SHP77 treated with DMSO at 0.1 percent for 48 hours (cell line): ENCODE data around the gene RFC4.

Experiments used
- DNase-seq: peaks from one replicate; lab custom pipeline; 2025; lab: John Stamatoyannopoulos, UW

The RFC4 gene

DNA sequence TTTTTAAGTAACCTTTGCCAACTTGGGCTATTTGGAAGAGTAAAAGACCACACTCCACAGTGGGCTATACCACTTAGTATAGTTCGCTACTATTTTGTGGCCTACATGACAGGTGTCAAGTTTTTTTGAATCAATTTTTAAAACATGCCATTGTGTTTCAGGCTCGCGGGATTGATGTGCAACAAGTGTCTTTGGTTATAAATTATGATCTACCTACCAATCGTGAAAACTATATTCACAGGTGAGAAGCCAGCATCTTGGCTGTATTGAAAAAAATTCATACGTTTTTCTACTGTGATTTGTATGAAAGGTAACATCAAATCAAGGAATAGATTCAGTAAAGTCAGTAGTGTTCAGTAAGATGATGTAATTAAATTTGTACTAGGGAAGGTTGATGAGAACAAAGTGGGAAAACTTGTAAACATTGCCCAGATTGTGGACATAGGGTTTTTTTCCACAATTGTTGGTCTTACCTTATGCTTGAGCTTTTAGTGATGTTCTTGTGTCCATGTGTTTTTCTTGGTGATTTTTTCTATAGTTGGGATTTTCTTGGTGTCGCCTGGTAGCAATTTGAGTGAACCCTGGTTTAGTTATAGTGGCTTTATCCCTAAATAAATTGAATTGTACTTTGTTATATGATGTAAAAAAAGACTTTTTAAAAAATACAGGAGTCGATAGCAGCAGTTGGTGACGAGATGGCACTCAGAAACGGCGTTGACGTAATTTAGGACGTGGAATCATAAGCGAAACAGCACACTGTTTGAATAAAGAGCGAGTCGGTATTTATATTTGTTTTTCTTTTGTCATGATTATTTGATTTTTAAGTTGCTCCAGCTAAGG lies 18.4 kb downstream of the RFC4 start:
- DNase-seq, result no peak

DNA sequence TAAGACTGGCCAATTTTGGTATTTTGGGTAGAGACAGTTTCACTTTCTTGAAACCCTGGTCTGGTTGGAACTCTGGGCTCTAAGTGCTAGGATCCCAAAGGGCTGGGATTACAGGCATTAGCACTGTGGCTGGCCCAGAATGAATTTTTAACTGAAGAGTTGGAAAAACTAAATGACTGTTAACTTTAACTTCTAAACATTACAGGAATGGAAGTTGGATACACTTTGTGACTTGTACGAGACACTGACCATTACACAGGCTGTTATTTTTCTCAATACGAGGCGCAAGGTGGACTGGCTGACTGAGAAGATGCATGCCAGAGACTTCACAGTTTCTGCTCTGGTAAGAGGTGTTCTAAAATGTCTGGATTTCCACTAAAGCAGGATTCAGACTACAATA lies 19.4 kb downstream of the RFC4 start:
- DNase-seq, result no peak

DNA sequence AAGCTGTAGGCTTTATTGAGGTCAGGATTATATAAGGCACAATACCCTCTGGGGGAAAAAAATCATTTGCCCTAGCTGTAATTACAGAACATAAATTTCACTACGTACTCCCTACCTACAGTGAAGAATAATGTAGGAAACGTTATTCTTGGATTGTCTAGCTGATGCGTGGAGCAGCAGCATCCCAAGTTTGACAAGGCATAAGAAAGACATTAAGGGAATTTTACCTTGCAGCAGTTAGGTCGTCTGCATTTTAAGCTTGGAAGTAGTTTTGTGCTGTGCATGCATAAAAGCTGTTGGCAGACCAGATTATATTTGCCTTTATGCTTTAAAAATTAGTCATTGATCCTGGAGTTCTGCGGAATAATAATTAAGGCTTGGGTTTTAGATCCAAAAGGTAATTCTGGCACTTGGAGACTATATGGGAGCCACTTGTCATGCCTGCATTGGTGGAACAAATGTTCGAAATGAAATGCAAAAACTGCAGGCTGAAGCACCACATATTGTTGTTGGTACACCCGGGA lies 20.7 kb downstream of the RFC4 start:
- no peak for DNase-seq

DNA sequence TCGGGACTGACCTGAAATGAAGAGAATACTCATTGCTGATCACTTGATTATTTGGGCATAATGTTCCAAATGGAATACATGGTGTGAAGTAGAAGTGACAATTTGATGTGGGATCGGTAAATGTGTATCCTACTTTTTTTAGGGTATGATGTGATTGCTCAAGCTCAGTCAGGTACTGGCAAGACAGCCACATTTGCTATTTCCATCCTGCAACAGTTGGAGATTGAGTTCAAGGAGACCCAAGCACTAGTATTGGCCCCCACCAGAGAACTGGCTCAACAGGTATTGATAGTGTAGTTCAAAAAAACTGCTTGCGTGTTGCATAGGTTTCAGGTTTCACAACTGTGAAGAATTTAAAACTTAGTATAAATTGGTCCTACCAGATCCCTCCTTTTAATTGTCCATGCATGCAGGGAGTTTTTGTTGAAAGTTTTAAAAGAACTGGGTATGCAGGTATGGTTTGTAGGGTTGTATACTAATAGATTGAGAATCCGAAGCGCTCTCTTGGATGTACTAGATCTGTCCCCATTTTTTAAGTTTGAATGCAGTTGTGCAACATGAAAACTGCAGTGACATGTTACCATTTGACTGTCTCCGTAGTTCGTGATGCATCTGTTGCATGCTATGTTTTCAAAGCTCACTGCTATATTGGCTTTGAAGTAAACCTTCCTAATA lies 21.3 kb downstream of the RFC4 start:
- no peak for DNase-seq

DNA sequence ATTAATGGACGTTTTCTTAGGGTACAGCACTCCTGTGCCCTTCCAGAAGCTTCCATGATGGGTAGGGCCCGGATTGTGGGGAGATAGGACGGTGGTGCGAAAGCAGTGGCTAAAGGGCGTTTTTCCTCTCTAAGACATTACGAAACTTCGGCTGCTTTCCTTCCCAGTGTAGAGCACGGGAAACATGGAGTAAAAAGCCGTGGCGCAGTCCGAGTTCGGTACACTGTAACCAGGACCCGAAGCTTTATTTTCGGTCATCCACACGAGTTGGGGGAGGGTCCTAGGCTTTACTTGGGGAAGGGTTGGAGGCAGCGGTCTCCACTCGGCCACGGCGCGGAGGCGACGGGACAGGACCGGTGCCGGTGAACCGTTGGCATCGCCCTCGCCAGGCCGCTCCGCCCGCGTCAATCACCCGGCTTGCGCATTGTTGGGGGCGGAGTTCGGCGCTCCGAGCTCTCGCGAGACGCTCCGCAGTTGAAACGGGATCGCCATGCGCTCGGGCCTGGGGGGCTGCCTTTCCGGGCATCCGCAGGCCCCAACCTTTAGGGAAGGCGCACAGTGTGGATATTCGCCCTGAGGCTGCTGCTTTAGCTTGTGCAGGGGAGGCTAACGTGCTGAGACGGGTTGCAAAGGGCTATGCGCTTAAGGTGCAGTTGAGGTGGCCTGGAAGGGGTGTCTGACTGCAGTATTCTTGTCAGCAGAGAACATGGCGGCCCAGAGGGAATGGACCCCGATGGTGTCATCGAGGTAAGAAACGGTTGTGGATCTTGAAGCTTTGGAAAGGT lies 22.4 kb downstream of the RFC4 start:
- no peak for DNase-seq

DNA sequence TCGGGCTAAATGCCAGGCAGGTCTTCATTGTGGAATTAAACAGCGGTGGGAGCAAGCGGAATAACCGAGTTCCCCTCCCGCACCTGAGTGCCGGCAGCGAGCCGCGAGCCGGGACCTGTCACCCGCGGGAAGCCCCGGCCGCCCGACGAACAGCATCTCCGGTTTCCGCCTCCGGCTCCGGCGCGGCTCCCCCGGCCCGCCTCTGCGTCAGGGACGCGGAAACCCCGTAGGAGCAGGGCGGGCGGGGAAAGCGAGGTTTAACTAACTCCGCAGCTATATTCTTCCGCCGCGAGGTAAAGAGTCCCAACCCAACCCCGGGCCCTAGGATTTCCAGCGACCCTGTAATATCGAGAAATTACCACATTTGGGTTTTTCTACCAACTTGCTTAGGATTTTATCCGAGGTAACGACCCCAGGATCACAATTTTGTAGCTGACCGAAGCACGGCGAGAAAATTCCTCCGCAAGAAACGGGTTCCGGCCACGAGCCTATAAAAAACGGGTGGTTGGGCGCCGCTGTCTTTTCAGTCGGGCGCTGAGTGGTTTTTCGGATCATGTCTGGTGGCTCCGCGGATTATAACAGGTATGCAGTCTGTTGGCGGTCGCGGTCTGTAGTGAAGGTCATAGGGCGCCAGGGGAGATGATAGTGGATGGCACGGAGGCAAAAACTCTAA lies 23.1 kb downstream of the RFC4 start, which contains the start of gene EIF4A2:
TSS of gene EIF4A2 (plus strand) at position 520 of the 673 bp plus-strand sequence. CDS start at position 554, 34 bp downstream.
- DNase-seq, result peak; percentile 79

DNA sequence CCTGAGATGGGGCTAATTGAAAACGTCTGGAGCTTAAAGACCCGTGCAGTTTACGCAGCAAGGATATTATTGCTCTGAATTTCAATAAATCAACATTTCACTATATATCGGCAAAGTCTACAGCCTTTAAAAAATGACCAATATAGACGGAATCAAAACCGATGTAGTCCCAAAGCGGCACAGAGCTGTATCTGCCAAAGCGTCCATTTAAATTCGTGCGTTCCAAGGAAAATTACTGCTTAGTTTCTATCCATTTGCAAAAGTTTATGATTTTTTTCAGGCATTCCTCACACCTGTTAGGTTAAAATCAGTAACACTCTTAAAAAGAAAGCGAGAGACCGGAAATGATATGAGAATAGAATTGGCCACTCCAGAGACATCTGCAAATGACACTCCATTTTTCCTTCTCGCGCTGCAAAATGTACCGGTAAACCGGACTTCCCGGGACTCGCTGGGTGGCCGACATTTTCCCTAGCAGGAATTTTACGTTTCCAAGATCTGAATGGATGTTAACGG lies 23.7 kb downstream of the RFC4 start:
- peak; percentile 59 for DNase-seq

DNA sequence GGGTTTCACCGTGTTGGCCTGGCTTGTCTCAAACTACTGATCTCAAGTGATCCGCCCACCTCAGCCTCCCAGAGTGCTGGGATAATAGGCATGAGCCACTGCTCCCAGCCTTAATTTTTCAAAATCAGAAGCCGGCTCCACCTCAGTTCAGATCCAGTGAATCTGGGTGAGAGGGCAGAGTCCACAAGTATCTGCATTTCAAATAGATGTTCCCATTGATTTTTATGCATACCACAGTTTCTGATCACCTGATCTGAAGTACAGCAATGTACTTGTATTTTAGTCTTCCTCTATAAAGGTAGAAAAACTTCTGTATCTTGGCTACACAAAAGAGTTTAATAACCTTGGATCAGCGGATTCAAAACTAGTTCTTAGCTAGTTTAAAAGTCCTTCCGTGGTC lies 27.1 kb downstream of the RFC4 start:
- DNase-seq, result no peak

DNA sequence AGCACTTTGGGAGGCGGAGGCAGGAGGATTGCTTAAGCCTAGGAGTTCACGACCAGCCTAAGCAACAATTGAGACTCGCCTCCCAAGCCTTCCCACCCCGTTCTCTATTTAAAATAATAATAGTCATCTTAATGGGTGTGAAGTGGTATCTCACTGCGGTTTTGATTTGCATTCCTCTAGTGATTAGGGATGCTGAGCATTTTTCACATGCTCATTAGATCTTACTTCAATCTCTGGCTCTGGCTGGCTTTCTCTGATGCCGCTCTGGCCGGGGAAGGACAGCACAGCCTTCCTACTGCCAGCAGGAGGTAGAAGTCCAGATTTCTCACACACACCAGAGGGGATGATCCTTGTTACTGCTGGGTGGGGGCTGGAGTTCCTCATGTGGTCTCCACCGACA lies 30.3 kb downstream of the RFC4 start:
- DNase-seq, result no peak

DNA sequence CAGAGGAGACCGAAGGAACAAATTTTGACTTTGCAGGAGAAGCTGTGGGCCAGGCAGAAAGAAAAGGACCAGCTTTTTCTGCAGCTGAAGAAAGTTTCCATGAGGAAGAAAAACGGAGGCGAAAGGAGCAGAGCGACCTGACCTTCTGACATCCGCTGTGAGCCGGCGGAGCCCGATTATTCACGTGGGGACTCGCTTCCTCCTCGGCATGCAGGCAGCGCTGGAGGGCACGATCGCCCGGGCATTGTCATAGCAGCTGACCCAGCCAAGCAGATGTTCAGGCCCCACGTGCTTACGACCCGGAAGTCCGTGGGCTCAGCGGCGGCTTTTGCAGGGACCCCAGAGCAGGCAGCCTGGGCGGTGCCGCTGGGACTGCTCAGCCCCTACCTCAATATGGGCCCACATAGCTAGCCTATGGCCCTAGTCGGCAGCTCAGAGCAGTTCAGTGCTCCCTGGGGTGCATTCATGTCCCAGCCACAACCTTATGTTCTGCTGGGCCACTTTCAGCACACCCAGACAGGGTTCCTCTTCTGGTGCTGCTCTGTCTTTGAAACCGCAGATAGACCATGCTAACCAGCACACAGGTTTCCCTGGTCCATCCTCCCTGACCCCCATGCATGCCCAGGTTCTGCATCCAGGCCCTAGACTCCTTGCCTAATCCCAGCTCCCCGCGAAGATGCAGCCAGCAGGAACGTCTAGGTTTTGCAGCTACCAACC lies 33.4 kb downstream of the RFC4 start:
- DNase-seq, result no peak

DNA sequence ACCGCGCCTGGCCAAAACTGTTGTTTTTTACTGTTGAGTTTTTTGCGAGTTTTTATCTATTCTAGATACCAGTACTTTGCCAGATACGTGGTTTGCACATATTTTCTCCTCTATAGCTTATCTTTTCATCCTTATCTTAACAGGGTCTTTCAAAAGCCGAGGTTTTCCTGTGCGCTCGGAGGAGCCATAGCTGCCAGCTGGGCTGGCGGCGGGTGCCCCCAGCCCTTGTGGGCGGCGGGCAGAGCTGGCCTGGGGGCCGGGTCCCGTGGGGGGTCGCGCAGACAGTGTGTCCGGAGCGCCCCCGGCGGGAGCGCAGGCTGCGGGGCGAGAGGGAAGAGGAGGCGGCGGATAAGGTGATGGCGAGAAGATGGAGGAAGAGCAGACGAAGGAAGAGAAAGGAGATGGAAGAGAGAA lies 34.0 kb downstream of the RFC4 start:
- no peak for DNase-seq

DNA sequence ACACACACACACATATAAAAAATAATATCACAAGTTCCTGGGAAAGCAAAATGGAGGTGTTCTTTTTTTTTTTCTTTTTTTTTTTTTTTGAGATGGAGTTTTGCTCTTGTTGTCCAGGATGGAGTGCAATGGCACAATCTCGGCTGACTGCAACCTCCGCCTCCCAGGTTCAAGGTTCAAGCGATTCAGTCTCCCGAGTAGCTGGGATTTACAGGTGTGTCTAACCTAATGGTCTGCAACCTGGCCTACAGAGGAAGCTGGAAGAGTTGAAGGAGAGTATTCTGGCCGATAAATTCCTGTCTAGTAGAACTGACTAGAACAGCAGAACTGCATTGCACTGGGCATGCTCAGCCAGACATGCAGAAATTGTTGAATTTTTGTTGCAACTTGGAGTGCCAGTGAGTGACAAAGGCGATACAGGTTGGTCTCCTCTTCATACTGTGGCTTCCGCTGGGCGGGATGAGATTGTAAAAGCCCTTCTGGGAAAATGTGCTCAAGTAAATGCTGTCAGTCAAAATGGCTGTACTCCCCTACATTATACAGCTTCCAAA lies 45.3 kb downstream of the RFC4 start:
- DNase-seq, result no peak

DNA sequence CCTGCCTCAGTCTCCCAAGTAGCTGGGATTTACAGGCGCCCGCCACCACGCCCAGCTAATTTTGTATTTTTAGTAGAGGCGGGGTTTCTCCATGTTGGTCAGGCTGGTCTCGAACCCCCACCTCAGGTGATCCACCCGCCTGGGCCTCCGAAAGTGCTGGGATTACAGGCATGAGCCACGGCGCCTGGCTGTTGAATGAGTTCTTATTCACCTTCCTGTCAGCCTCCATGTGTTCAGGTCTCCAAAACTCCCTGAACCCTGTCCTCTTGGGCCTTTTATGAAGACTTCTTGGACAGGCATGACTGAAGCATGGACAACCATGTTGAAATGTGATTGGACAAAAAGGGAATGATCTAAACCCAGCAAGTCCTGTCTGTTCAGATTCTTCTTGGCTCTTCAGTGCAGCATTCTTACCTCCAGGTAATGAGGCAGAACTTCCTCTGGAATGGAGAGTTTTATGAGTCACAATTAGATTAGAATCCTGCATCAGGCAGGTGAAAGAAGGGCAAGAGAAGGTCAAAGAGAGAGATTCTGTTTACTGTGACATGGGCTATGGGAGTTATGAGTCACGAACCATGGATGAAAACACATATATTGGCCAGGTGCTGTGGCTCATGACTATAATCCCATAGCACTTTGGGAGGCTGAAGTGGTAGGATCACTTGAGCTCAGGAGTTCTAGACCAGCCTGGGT lies 46.0 kb downstream of the RFC4 start:
- DNase-seq, result no peak

DNA sequence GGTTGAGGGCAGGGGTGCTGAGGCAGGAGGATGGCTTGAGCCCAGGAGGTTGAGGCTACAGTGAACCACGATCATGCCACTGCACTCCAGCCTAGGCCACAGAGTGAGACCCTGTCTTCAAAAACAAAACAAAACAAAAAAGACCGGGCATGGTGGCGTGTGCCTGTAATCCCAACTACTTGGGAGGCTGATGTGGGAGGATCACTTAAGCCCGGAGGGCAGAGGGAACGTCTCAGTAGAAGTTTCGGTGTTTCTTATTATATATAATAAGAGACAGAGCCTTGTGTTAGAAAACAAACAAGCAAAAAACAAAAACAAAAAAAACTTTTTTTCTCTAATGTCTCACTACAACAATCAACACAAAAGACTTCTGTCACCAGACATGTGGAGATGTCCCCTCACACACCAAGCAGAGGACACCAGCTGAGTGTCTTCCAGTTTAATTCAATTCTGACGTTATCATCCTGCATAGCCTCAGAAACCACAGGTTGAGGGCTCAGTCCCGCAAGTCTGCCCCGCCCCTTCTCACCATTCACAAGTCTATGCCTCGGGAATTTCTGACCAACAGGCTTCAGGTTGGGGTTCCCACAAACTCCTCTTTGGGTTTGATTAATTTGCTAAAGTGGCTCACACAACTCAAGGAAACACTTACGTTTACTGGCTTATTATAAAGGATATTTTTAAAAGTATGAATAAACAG lies 46.9 kb downstream of the RFC4 start:
- DNase-seq, result no peak

DNA sequence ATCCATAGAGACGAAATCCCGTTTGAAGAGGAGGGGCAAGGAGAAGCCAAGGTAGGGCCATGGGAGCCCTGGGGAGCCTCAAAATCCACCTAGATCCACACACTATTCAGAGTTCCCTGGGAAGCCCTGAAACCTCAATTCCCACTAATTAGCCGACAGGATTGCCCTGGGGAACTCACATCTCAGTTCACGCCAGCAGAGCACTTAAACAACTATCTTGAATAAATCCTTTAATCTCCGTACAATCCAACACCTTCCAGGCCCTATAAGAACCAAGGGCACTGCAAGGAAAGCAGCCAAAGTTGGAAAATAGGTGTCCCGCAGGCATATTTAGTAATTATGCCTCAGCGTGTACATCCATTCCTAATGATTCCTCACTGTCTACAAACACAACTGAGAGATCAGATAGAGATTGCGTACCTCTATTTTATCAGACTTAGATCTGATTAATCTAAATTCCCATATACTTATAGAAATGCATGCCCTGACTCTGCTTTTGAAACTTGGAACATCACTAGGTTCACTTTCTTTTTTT lies 48.5 kb downstream of the RFC4 start:
- no peak for DNase-seq

DNA sequence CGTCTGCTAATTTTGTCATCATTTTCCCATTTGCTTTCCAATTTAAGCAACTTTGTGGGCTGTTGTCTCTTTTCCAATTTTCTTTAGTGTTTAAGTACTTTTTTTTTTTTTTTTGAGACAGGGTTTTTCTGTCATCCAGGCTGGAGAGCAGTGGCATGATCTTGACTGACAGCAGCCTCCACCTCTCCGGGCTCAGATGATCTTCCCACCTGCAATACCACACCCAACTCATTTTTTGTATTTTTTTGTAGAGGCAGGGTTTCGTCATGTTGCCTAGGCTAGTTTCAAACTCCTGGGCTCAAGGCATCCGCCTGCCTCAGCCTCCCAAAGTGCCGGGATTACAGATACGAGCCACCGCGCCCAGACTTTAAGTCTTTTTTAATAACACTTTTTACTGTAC lies 49.1 kb downstream of the RFC4 start:
- DNase-seq, result no peak

DNA sequence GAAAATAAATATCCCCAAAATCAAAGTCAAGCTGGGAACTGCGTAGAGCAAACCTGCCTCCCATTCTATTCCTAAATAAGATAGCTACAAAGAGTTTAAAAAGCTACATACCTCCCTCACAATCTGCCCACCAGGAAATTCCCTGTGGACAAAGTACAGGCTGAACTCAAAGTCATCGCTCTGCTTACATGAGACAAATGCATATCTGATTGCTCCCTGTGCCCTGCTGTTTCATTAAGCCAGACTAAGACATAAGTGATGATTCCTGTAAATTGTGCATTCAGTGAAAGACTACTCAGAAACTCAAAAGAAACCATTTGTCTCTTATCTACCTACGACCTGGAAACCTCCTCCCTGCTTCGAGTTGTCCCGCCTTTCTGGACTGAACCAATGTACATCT lies 51.4 kb downstream of the RFC4 start:
- no peak for DNase-seq

DNA sequence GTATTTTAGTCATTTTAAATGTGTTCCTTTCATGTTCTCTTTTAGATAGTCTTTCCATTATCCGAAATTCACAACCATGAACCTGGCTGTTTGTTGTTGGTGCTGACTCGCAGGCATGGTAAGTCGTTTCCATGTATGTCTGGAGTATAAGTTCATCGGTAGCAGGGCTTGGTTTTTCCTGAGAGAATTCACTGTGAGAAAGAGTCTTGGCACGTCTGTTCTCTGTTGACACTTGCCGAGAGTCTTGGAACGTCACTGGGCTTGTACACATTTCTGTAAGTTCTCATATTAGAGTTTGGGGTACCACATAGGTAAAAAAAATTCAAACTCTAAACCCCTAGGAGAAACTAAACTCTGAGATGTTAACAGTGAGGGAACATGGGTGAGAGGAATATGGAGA lies 52.3 kb downstream of the RFC4 start:
- no peak for DNase-seq

DNA sequence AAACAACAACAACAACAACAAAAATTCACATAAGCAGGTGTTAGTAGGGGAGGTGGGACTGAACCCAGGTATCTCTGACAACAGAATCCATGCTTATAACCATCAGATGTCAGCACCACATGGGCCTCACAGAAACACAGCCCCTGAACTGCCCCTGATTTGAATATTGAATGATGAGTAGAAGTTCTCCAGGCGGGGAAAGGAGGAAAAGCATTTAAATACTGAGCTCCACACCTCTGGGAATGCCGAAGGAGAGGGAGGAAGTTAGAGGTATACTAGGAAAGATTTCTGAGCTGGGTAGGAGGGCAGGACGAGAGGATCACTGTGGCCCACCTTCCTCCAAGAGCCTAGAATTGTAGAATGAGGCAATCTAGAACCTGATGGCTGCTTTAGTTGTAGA lies 54.8 kb downstream of the RFC4 start:
- no peak for DNase-seq
